Dermis blood vessel endothelial cell (primary cell): ENCODE results near the gene RNF11. TPM values are rescaled to one million over a fixed set of nuclear protein-coding genes. Genes with fewer than 3 reads are reported as not detected.

Experiments
- DNase-seq: peaks from one replicate; pipeline ENCODE4 v3.0.0; 2010
- total RNA-seq: library from RNA; depleted of rRNA; stranded (reverse); fragments of >200 nt; gene quantifications from 2 replicates; pipeline ENCODE4 v1.2.3, GENCODE V29; 2014

Gene RNF11
- total RNA-seq, 1 donor from 2014 or later: 90.5 TPM

DNA sequence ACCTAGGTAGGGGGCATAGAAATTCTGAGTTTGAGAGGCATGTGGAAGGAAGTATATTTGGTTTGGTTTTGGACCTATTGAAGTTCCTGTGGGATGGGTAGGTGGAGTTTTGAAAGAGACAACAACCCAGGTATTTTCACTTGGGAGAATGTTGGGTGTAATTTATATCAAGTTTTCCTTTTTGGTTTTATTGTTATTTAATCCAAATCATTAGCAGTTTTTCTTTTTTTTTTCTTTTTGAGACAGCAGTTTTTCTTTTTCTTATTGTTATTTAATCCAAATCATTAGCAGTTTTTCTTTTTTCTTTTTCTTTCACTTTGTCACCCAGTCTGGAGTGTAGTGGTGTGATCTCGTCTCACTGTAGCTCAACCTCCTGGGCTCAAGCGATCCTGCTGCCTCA is 30.1 kb downstream of the RNF11 start:
- no peak for DNase-seq

DNA sequence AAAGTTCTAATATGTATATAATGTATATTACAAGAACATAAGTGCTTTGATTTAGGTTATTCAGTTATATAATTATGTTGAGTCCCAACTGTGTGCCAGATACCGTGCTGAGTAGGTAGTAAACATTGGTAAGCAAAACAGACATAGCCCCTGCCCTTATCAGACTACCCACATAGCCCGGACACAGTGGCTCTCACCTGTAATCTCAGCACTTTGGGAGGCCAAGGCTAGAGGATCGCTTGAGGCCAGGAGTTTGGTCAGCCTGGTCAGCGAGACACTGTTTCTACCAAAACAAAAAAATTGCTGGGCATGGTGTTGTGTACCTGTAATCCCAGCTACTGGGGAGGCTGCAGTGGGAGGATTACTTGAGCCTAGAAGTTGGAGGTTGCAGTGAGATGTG is 30.7 kb downstream of the RNF11 start:
- no peak for DNase-seq

DNA sequence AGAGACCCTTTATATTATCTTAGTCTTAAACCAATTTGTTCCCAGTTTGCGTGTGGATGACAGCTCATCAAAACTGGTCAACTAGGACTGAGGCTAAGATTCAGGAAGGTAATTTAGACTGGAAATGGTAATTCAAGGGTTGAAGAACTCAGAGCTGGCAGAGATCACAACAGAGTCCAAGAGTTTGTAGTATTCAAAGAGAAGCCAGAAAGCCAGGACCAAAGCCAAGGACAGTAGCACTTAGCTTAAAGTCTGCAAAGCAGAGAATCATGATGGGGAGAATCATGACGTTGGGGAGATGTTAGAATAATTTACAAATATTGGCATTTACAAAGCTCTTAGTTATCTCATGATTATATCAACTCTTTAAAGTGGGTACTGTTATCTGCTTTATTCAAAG is 32.6 kb downstream of the RNF11 start:
- DNase-seq: no peak

DNA sequence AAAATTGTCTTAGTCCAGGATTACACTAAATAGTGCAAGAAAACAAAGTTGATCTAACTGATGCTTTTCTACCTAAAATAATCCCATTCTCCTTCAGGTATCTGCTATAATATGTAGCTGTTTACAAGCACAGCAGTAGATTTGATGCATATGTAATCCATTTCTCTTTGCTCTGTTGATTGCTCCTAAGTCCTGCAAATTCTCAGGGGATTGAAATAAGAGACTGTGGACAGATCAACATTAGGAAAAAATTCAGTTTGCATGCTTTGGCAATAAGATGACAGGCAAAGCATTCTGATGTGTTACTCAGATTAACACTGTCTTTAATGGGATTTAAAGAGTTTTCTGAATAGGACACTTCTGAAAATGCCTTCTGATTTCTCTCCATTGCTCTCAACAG is 34.7 kb downstream of the RNF11 start:
- no peak for DNase-seq

DNA sequence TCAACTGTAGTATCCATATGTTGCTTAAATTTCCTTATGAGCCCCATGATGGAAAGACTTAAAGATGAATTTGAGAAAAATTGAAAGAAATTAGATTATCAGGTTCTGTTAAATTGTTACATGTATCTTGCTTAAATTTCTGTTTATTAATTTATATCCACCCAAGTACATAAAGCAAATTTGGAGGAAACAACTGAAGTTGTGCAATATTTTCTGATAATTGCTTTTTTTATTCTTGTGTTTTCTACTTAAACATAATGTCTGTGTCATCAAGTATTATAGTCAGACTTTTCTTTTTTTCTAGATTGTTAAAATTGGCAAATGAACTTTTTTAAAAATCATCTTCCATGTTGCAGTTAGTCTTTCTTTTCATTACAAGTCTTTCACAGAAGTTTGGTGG is 36.8 kb downstream of the RNF11 start:
- no peak for DNase-seq

DNA sequence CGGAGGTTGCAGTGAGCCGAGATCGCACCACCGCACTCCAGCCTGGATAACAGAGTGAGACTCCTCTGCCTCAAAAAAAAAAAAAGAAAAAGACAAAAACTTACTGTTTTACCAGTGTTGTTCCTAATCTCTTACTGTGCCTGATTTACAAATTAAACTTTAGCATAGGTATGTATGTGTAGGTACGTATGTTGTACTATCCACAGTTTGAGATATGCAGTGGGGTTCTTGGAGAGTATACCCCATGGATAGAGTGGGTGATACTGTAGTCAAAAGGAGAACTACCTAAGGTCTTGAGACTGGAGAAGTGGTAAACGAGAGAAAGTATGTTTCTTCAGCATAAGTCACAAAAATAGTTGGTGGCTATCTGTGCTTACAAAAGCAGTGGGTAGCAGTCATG is 38.6 kb downstream of the RNF11 start:
- no peak for DNase-seq

DNA sequence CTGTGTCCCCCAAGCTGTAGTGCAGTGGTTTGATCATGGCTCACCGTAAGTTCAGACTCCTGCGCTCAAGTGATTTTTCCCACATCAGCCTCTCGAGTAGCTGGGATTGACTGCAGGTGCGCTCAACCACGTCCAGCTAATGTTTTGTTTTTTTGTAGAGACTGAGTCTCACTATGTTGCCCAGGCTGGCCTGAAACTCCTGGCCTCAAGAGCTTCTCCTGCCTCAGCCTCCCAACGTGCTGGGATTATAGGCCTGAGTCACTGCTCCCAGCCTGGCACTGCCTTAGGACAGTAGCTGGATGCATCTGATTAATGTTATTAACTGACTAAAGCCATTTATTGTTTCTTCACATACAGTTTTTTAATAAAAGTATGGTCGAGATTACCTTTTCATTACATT is 40.2 kb downstream of the RNF11 start:
- DNase-seq: no peak

DNA sequence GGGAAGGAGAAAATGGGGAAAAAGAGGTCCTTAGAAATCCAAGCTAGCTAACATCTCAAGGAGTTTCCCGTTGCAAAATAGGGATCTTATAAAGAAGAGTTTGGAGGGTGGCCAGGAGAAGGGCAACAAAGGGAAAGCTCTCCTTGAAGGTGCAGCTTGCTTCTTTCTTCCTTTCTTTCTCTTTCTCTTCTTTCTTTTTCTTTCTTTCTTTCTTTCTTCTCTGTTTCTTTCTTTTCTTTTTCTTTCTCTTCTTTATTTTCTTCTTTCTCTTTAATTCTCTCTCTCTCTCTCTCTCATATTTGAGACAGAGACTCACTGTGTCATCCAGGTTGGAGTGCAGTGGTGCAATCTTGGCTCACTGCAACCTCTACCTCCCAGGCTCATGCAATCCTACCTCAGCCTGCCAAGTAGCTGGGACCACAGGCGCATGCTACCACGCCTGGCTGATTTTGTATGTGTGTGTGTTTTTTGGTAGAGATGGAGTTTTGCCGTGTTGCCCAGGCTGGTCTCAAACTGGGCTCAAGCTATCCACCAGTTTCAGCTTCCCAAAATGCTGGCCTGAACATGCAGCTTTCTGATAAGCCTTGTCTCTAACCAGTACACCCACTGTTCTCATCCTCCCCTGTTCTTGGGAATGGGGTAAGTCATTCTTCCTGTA is 44.4 kb downstream of the RNF11 start:
- no peak for DNase-seq

DNA sequence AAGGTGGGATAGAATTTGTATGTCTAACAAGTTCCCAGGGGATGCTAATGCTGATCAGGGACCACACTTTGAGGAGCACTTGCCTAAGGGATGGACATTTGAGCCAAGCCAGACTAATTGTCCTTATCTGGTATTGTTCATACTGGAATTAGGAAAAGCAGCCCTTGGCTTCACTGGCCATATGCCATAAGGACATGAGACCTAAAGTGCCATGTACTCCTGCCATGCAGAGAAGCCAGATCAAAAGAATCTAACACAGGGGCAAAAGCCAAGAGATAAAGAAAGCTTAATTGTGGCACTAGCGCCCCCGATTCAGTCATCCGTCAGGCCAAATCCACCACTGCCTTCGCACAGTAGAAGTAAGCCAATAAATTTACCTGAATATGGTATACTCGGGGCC is 45.7 kb downstream of the RNF11 start:
- DNase-seq: no peak

DNA sequence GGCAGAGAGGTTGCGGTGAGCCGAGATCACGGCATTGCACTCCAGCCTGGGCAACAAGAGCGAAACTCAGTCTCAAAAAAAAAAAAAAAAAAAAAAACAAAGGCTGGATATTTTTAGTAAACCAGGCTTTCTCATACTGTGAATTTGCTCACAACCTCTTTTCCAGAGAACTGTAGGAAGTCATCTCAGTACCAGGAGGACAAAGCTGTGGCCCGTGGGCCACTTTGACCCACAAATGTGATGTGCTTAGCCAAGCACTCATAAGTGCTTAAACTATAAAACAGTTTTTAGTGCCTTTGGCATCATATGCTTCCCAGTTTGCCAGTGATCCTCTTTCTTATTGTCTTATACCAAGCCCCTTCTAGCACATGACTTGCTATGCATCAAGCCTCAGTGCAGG is 46.5 kb downstream of the RNF11 start:
- DNase-seq: no peak

DNA sequence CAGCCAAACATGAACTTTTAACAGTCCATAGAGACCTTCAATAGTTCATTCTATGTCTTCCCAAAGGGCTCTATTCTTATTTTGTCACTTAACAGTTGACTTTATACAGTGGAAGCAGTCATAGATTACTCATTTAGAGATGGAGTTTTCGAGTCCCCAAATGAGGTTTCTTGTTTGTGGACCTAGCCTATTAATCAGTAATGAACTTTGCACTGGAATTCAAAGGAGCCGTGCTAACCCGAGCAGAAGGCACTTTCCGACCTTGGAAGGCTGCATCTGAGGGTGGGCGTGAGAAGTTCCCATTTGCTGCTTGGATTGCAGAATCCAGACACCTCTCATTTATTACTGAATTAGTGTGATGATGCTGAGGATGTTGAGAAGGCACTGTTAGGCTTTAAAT is 47.9 kb downstream of the RNF11 start:
- DNase-seq: no peak

DNA sequence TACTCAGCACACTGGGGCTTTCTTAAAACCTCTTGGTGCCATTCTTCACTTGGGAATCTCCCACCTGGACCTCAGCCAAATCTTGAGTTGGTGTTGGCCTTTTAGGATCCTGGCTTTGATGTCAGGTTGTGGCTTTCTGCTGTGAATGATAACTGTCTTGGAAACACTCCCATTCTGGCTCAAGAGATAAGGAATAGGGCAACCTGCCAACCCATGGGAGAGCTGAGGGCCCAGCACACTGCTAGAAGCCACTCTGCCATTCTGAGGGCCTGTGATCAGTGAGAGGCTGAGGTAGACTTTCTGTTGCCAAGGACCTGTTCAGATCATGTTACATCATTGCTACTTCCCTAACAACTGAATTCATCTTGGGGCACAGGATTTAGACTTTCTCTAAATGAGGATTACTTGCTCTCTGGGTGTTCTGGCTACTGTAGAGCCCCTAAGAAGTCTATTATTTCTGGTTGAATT is 48.4 kb downstream of the RNF11 start:
- peak; percentile 90 for DNase-seq

DNA sequence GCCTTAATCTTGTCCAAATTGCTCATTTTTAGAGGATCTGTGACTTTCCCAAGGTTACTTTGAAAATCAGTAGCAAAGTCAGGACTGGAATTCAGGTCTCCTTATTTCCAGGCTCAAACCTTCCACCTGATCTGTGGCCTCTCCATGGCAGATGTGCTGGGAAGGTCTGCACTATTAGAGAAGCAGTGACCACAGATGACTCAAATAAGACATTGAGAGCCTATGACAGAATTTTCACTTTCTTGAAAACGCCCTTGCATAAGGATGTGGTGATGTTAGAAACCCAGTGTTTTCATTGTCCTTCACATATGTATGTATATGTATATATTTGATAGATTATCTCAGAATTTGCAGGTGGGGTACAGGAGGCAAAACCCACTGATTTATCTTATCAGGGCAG is 49.0 kb downstream of the RNF11 start:
- DNase-seq: no peak

DNA sequence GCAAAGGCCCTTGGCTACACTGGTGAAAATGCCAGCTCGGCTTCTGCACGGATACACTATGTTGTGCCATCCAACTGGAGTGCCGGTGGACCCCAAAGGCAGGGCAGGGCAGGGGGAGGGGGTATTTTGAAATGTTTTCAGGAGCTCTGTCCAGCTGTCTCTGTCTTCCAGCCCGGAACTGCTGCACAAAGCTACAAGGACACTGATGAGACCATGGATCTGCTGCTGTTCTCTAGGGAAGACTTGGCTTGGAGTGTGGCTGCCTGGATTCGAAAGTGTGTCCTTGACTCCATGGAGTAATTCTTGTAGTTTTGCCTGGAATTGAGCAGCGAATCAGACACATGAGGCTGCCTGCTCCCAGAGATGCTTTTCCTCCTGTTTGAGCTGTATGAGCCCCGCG is 51.9 kb downstream of the RNF11 start:
- DNase-seq: no peak

DNA sequence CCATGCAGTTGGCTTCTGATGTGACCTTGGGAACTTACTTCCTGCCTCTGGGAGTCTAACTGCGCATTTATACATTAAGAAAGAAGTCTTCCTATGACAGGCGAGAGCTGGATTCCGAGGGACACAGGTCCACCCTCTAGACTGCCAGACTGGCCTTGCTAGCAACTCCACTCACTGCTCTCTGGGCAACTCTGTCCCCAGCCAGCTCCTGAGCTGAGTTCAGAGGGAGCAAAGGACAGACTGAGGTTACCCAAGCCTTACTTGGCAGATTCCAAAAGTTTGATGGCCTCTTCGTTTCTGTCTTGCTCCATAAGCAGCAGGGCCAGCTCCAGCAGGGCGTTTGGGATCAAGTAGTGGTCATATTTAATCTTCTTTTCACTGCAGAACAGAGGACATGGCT is 52.5 kb downstream of the RNF11 start:
- no peak for DNase-seq

DNA sequence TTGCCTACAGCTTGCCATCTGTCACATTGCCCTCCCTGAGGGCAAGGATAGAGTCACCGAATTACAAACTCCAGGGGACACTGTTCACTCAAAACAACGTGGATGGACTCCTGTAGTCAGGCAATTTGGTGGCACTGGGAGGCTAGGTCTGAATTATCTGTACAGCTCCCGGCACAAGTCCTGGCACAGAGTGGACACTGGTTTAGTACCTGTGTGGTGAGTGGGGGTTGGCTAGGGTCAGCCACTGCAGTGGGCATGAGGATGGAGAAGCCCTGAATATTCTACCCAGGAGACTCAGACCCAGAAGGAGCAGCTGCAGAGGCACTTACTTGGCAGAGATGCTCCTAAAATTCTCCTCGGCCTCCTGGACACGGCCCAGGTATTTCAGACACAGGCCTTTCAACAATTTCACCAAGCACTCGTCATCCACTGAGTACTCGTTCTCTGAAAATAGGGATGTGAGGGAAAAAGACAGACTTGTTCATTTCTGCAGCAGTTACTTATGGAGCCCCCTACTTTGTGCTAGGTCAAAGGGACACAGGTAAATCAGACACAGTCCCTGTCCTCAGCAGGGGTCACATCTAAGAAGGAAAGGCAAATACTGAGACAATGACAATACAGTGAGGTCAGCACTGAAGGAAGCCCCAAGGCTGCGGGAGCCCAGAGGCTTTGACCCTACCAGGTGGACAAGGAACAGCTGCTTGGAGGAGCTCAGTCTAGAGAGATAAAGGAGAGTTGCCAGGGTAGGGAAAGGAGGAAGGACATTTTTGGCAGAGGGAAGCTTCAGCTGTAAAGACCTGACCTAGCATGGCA is 53.8 kb downstream of the RNF11 start:
- DNase-seq: no peak

DNA sequence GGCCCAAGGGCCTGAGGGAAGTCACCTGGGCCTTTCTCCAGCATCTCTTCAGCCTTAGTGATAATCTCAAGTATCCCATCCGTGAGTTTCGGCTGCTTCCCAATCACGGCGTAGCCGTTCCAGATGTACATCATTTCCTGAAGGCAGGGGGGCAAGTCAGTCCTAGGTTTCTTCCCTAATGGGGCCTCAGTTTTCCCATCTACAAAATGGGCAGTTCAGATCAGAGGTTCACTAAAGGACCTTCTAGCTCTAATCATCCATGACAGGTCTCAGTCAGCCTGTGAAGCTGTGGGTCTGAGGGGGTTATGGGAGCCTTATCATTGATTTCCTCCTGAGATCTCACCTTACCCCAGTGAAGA is 54.4 kb downstream of the RNF11 start:
- no peak for DNase-seq

DNA sequence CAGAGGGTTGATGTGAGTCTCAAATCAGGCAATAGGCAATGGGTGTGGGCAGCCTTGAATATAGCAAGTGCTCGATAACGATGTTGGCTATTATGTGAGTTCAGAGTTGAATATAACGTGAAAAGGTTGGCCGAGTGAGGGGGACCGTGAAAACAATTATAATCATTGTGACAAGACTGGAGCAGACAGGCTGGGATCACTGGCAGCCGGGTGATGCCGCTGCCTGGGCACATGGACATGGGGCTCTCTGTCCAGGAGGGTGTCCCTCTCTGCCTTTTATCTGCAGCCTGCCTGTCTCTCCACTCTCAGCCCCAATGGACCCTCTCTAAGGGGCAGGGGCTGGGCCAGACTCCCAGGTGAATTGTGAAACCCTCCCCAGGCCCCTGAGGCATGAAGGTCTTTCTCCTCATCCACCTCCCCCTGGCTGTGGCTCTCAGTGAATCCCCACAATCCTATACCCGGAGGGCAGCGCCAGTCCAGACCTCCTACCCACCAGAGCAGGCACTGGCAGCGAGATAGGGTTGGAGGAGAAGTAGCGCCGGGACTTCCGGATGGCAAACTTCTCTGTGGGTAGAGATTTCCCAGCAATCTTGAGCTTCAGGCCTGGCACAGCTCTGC is 57.9 kb downstream of the RNF11 start:
- DNase-seq: no peak

DNA sequence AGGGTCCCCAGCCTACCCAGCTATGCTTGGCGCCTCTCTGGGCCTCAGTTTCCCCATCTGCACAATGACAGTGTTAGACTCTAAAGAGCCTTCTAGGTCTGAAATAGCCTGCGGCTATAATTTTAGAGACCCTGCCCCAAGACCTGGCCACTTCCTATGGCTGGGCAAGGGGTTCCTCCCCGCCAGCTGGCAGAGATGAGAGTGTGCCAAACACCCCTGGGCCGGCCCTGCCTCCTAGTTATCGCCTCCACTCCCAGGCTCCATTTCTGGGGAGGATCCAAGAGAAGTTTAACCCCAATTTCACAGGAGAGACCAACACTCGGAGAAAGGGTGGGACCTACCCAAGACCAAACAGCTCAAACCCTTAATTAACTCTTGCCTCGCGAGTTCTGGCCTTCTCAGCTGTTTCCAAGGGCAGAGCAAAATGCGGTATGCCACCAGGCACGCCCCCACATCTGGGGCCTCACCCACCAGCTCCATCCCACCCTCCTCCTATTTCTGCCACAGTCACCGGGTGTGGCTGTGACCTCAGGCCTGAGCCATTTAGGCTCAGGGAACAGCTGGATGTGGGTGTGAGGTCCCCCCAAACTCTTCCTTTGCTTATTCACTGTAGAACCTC is 58.6 kb downstream of the RNF11 start:
- no peak for DNase-seq

DNA sequence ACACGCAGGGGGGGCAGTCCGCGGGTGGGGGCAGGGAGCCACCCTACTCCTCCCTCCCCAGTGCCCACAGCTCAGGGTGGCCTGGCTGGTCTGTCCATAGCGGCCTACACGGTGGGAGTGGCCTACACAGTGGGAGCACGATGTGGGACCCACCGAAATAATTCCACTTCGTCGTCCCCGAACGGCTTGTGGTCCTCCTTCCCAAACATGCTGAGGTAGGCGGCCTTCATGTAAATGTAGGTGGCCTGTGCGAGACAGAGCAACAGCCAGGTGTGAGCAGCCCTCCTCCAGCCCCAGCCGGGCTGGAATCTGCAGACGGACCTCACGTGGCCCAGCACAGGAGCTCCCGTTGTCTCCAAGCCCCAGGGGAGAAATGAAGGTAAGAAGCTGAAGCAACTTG is 59.9 kb downstream of the RNF11 start:
- DNase-seq: no peak

DNA sequence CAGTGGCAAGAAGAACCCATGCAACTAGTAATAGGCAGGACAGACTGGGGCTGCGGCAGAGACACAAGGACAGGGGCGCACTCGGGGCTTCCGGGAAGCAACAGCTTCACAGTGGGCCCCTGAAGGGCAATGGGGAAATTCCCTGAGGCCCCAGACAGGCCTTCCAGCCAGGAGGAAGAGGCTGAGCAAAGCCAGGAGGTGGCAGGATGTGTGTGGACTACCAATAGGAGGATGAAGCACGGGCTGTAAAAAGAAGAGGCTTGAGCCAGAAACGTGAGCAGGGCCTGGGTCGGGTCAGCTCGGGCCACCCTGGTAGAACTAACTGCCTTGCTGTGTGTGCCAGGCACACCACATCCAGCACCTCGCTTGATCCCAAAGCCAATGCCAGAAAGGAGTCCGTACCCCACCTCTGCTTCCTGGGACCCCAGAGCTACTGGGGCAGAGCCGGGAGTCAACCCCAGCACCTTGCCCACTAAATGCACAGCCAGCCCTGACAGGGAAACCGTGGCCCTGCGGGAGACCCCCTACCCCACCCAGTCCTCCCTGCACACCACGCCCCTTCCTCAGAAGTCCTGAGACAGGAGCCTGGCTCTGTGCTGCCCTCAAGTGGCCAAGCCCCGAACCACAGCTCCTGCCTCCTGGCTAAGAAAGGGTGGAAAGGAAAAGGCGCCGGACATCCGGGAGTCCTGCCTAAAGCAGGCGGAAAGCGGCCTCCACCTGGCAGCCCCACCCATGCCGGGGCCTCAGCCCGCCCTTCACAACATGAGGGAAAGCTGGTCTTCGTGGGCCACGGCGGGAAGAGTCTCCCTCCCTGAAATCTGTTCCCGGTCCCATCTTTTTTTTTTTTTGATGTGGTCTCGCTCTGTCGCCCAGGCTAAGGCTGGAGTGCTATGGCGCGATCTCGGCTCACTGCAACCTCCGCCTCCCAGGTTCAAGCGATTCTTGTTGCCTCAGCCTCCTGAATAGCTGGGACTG is 60.6 kb downstream of the RNF11 start:
- peak; percentile 84 for DNase-seq
